Measurements from ENCODE around the gene NUP107. TPM values are rescaled to one million over a fixed set of nuclear protein-coding genes. Genes with fewer than 3 reads are reported as not detected.

NUP107 gene
- total and polyA plus RNA-seq, 7 donors: 9.2 to 22.8 (median 19.8) TPM

DNA sequence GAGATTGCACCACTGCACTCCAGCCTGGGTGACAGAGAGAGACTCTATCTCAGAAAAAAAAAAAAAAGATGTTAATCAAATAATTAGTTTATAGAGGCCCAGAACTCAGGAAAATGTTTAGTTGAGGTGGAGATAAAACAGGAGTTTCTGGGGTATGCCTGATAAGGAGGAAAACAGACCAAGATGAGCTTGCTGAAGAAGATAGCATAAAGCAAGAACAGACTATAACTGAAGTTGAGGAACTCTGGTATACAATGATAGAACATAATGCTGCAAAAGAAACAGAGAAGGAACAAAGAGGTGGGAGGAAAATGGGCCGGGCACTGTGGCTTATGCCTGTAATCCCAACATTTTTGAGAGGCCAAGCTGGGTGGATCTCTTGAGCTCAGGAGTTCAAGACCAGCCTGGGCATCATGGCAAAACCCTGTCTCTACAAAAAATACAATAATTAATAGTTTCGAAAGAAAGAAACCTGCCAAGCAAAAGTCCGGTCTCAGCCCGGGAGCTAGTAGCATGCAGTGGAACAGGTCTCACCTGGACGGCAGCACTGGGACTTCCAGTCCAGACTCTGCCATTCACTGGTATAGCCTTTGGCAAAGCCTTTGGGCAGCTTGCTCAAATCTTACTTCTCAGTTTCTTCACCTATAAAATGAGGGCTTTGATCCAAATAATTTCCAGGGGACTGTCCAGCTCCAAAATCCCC lies 84.6 kb downstream of the NUP107 start:
- ATAC-seq (no peak), DNase-seq (no peak)
- Histone ChIP-seq H3K27me3 (ENCODE audit: insufficient read depth in 3 of 3, low read length in 2 of 3) (no peaks in the 10 kb centered on the region), H3K27ac (no peak overlapping the region), H3K36me3 (ENCODE audit: insufficient read depth in 1 of 2, low read depth in 1 of 2) (peaks cover 0 to 9% of the 10 kb centered on the region in 2 donors), H3K4me1 (no peaks in the 10 kb centered on the region), H3K9me3 (no peaks in the 10 kb centered on the region), H3K4me3 (no peak overlapping the region)
- intact Hi-C loops (cut with DNase I): no loop called here
- 88 to 93% (median 93%) methylated on average over 5 of the region's 5 CpGs for WGBS, 3 donors
- TF ChIP-seq, protein P1, sequence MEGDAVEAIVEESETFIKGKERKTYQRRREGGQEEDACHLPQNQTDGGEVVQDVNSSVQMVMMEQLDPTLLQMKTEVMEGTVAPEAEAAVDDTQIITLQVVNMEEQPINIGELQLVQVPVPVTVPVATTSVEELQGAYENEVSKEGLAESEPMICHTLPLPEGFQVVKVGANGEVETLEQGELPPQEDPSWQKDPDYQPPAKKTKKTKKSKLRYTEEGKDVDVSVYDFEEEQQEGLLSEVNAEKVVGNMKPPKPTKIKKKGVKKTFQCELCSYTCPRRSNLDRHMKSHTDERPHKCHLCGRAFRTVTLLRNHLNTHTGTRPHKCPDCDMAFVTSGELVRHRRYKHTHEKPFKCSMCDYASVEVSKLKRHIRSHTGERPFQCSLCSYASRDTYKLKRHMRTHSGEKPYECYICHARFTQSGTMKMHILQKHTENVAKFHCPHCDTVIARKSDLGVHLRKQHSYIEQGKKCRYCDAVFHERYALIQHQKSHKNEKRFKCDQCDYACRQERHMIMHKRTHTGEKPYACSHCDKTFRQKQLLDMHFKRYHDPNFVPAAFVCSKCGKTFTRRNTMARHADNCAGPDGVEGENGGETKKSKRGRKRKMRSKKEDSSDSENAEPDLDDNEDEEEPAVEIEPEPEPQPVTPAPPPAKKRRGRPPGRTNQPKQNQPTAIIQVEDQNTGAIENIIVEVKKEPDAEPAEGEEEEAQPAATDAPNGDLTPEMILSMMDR (IDR thresholded peaks at IDR 0.05): no peak

DNA sequence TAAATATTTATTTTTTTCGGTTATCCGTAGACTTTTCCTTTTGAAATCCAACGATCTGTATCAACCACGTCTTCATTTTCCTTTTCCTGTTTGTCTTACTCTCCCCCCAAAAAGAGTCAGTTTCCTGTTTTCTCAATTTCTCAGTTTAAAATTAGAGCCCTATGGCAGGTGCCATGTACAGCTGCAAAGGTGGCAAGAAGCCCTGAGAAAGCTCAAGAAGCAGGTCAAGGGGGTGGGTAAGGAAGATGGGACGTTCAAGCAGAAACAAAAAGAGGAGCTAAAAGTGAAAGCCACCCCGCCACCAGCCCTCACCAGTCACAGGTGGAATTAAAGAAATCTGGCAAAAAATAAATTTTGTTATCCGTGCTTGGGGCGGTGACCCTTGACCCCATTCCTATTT lies 85.9 kb downstream of the NUP107 start:
- H3K27me3 ChIP-seq (ENCODE audit: insufficient read depth in 3 of 3, low read length in 2 of 3): no peaks in the 10 kb centered on the region
- no peak overlapping the region for H3K27ac ChIP-seq
- no peaks in the 10 kb centered on the region for H3K36me3 ChIP-seq (ENCODE audit: insufficient read depth in 1 of 2, low read depth in 1 of 2)
- no peaks in the 10 kb centered on the region for H3K4me1 ChIP-seq
- ATAC-seq (no peak), DNase-seq (no peak)
- TF ChIP-seq, protein P1 (IDR thresholded peaks at IDR 0.05): no peak
- WGBS, 3 donors: 72 to 83% (median 73%) methylated on average over 8 of the region's 8 CpGs
- H3K4me3 ChIP-seq: no peak overlapping the region
- intact Hi-C loops (cut with DNase I): no loop called here
- no peaks in the 10 kb centered on the region for H3K9me3 ChIP-seq

- intact Hi-C loops (cut with DNase I): no loop called here
- DNase-seq: no peak
- H3K27ac ChIP-seq: no peak overlapping the region
These were observed 86.8 kb downstream of the NUP107 start for GRCh38 chr12:68773582-68773981.

GRCh38 chr12:68775121-68775630 lies 88.4 kb downstream of the NUP107 start:
- WGBS, 3 donors: 91 to 94% (median 93%) methylated on average over 7 of the region's 7 CpGs
- no peak for ATAC-seq
- no peak overlapping the region for H3K27ac ChIP-seq
- TF ChIP-seq, protein P1 (IDR thresholded peaks at IDR 0.05): no peak
- intact Hi-C loops (cut with DNase I): no loop called here
- no peaks in the 10 kb centered on the region for H3K9me3 ChIP-seq
- no peak for DNase-seq
- no peaks in the 10 kb centered on the region for H3K27me3 ChIP-seq (ENCODE audit: insufficient read depth in 3 of 3, low read length in 2 of 3)
- no peak overlapping the region for H3K4me3 ChIP-seq
- H3K36me3 ChIP-seq (ENCODE audit: insufficient read depth in 1 of 2, low read depth in 1 of 2): no peaks in the 10 kb centered on the region
- H3K4me1 ChIP-seq: no peaks in the 10 kb centered on the region

More at GRCh38 chr12:68773582-68773981, 86.8 kb downstream of the NUP107 start:
- no peaks in the 10 kb centered on the region for H3K9me3 ChIP-seq
- ATAC-seq: no peak
- 77 to 84% (median 78%) methylated on average over 5 of the region's 5 CpGs for WGBS, 3 donors
- no peaks in the 10 kb centered on the region for H3K4me1 ChIP-seq
- H3K4me3 ChIP-seq: no peak overlapping the region
- no peaks in the 10 kb centered on the region for H3K27me3 ChIP-seq (ENCODE audit: insufficient read depth in 3 of 3, low read length in 2 of 3)
- TF ChIP-seq, protein P1 (IDR thresholded peaks at IDR 0.05): no peak
- no peaks in the 10 kb centered on the region for H3K36me3 ChIP-seq (ENCODE audit: insufficient read depth in 1 of 2, low read depth in 1 of 2)
